Measurements from ENCODE around the gene OR2V1. TPM values are rescaled to one million over a fixed set of nuclear protein-coding genes. Genes with fewer than 3 reads are reported as not detected.

The OR2V1 gene
- total and polyA plus RNA-seq, 2 of the 4 experiments (the other 2 are of a cell fraction), result not detected

DNA sequence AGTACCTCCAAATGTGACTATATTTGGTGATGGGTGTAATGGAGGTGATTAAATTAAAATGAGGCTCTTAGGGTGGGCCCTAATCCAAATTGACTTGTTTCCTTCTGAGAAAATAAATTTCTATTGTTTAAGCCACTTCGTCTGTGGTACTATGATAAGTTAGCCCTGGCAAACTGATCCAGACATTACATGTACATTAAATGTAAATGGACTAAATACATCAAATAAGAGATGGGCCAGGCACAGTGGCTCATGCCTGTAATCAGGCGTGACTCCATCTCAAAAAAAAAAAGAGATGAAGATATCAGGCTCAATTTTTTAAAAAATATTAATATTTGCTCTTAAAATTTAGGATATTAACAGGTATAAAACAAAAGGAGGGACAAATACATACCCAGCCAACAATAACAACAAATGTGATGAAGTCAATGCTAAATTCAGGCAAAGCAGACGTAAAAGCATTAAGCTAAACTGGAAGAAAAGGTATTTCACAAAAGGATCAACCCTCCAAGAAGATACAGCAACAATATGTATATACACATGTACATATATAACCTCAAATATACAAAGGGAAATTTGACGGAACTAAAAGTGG is 5.5 kb upstream of the OR2V1 start:
- in situ Hi-C loops (cut with MboI; ENCODE audit: low sequenced_read_pairs), result no loop called here
- no peak for ATAC-seq (ENCODE audit: low read depth)
- H3K56ac ChIP-seq (ENCODE audit: extremely low read depth, insufficient read depth, low read length), result no peak overlapping the region
- H2BK5ac ChIP-seq (ENCODE audit: low read depth, low read length, poor library complexity, severe bottlenecking), result no peak overlapping the region
- H4K5ac ChIP-seq (ENCODE audit: low read depth, low read length), result no peak overlapping the region
- H2BK15ac ChIP-seq (ENCODE audit: low read depth, low read length), result no peak overlapping the region
- H2BK120ac ChIP-seq (ENCODE audit: low read depth, low read length), result no peak overlapping the region
- H3K4ac ChIP-seq (ENCODE audit: low read depth, low read length), result no peak overlapping the region
- dilution Hi-C loops (cut with HindIII; ENCODE audit: low sequenced_read_pairs, unreplicated experiment), result no loop called here
- no peaks in the 10 kb centered on the region for H3K79me1 ChIP-seq (ENCODE audit: low read depth in 1 of 2, low read length in 2 of 2)
- no peak overlapping the region for H3K27ac ChIP-seq (ENCODE audit: insufficient read depth, low read length)
- POLR2A ChIA-PET (ENCODE audit: unreplicated experiment), result no interaction called here
- no peaks in the 10 kb centered on the region for H3K27me3 ChIP-seq (ENCODE audit: control insufficient read depth, insufficient read depth, low read length)
- no peak overlapping the region for H3K14ac ChIP-seq (replicated peaks; ENCODE audit: low read depth, low read length)
- no peak overlapping the region for H2BK20ac ChIP-seq (ENCODE audit: low read depth, low read length)
- no peaks in the 10 kb centered on the region for H3K36me3 ChIP-seq (ENCODE audit: control insufficient read depth, insufficient read depth, low read length)
- CTCF ChIA-PET, result no interaction called here
- no peak overlapping the region for H3K9ac ChIP-seq (ENCODE audit: low read depth, low read length)
- TF ChIP-seq BHLHE40 (IDR thresholded peaks at IDR 0.05; ENCODE audit: low read depth, low read length) (no peak), RFX5 (IDR thresholded peaks at IDR 0.05; ENCODE audit: low read depth, low read length) (no peak), CEBPB (IDR thresholded peaks at IDR 0.05; ENCODE audit: low read depth, low read length) (no peak), RAD21 (IDR thresholded peaks at IDR 0.05; ENCODE audit: low read length) (no peak), MAZ (IDR thresholded peaks at IDR 0.05; ENCODE audit: borderline replicate concordance, low read depth, low read length) (no peak), NFE2L2 (IDR thresholded peaks at IDR 0.05; ENCODE audit: low read depth, low read length) (no peak), MXI1 (IDR thresholded peaks at IDR 0.05; ENCODE audit: borderline replicate concordance, low read depth, low read length) (no peak), RCOR1 (IDR thresholded peaks at IDR 0.05; ENCODE audit: insufficient replicate concordance, low read length) (no peak), POLR2A (IDR thresholded peaks at IDR 0.05; ENCODE audit: low read depth, low read length) (no peak), SMC3 (IDR thresholded peaks at IDR 0.05; ENCODE audit: low read depth, low read length) (no peak), MAFK (IDR thresholded peaks at IDR 0.05; ENCODE audit: low read depth, low read length) (no peak), CHD1 (IDR thresholded peaks at IDR 0.05; ENCODE audit: low read depth, low read length) (no peak), FOS (IDR thresholded peaks at IDR 0.05; ENCODE audit: low read depth, low read length) (no peak)
- TF ChIP-seq, protein P1, sequence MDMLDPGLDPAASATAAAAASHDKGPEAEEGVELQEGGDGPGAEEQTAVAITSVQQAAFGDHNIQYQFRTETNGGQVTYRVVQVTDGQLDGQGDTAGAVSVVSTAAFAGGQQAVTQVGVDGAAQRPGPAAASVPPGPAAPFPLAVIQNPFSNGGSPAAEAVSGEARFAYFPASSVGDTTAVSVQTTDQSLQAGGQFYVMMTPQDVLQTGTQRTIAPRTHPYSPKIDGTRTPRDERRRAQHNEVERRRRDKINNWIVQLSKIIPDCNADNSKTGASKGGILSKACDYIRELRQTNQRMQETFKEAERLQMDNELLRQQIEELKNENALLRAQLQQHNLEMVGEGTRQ (IDR thresholded peaks at IDR 0.05; ENCODE audit: low read depth, low read length), result no peak
- TF ChIP-seq, protein P2, sequence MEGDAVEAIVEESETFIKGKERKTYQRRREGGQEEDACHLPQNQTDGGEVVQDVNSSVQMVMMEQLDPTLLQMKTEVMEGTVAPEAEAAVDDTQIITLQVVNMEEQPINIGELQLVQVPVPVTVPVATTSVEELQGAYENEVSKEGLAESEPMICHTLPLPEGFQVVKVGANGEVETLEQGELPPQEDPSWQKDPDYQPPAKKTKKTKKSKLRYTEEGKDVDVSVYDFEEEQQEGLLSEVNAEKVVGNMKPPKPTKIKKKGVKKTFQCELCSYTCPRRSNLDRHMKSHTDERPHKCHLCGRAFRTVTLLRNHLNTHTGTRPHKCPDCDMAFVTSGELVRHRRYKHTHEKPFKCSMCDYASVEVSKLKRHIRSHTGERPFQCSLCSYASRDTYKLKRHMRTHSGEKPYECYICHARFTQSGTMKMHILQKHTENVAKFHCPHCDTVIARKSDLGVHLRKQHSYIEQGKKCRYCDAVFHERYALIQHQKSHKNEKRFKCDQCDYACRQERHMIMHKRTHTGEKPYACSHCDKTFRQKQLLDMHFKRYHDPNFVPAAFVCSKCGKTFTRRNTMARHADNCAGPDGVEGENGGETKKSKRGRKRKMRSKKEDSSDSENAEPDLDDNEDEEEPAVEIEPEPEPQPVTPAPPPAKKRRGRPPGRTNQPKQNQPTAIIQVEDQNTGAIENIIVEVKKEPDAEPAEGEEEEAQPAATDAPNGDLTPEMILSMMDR (conservative IDR thresholded peaks at IDR 0.05; ENCODE audit: low read depth, low read length), result no peak
- TF ChIP-seq, protein P3, sequence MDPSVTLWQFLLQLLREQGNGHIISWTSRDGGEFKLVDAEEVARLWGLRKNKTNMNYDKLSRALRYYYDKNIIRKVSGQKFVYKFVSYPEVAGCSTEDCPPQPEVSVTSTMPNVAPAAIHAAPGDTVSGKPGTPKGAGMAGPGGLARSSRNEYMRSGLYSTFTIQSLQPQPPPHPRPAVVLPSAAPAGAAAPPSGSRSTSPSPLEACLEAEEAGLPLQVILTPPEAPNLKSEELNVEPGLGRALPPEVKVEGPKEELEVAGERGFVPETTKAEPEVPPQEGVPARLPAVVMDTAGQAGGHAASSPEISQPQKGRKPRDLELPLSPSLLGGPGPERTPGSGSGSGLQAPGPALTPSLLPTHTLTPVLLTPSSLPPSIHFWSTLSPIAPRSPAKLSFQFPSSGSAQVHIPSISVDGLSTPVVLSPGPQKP (IDR thresholded peaks at IDR 0.05; ENCODE audit: borderline replicate concordance, low read depth, low read length), result no peak
- H3K9me1 ChIP-seq (ENCODE audit: insufficient read depth, low read length), result no peaks in the 10 kb centered on the region
- no peak overlapping the region for H3K23ac ChIP-seq (ENCODE audit: low read depth, low read length)
- BruUV-seq (replicated peaks), result no TSS peak
- no peaks in the 10 kb centered on the region for H3K4me1 ChIP-seq (ENCODE audit: control insufficient read depth, insufficient read depth, low read length)
- H2AFZ ChIP-seq (replicated peaks; ENCODE audit: low read length, poor library complexity), result no peak overlapping the region
- intact Hi-C loops (cut with micrococcal nuclease), result no loop called here
- no peak overlapping the region for H3K18ac ChIP-seq (ENCODE audit: low read depth, low read length)
- no peak overlapping the region for H4K8ac ChIP-seq (ENCODE audit: low read depth in 2 of 2, low read length in 2 of 2)
- no peak overlapping the region for H3K4me2 ChIP-seq (ENCODE audit: low read depth, low read length)
- H2AK9ac ChIP-seq (replicated peaks; ENCODE audit: low read depth, low read length, poor library complexity), result no peak overlapping the region
- H2AK5ac ChIP-seq (ENCODE audit: low read depth, low read length), result no peak overlapping the region
- no peaks in the 10 kb centered on the region for H3K9me3 ChIP-seq (ENCODE audit: control insufficient read depth, insufficient read depth, low read length)
- no peaks in the 10 kb centered on the region for H4K20me1 ChIP-seq (ENCODE audit: insufficient read depth, low read length)
- H3K4me3 ChIP-seq (ENCODE audit: insufficient read depth, low read depth, low read length), result no peak overlapping the region
- no CpG with 5 or more reads among the region's 4 CpGs for WGBS, 2 experiments (ENCODE audit: extremely low coverage in 2 of 2, insufficient read length in 1 of 2)
- no peak for DNase-seq
- no peak overlapping the region for H4K91ac ChIP-seq (ENCODE audit: insufficient read depth, low read depth, low read length)
